Mesenchymal stem cell (in vitro differentiated cells and primary cell): Measurements from ENCODE around the gene GDPD3.

Experiments
- DNase-seq: peaks from one replicate; pipeline ENCODE4 v3.0.0-alpha.2; 2013
- H2AFZ ChIP-seq: one replicate; pipeline ENCODE4 v1.6.1; 2013; ENCODE audit warnings: low read depth, mild to moderate bottlenecking, control low read depth, inconsistent platforms, low read length, moderate library complexity
- H2AK5ac ChIP-seq: 2 replicates; pipeline ENCODE4 v1.6.1; 2013; ENCODE audit warnings: low read length, moderate library complexity, mild to moderate bottlenecking, inconsistent platforms; ENCODE audit not compliant: severe bottlenecking
- H2BK120ac ChIP-seq: one replicate; pipeline ENCODE4 v1.6.1; 2013; ENCODE audit warnings: low read depth, mild to moderate bottlenecking, inconsistent platforms, low read length, moderate library complexity
- H2BK12ac ChIP-seq, 2 experiments: one replicate each; pipeline ENCODE4 v1.6.1; 2013; ENCODE audit warnings: inconsistent platforms in 2 of 2, low read length in 2 of 2, mild to moderate bottlenecking in 2 of 2, moderate library complexity in 2 of 2, control low read depth in 1 of 2
- H2BK15ac ChIP-seq: one replicate; pipeline ENCODE4 v1.6.1; 2013; ENCODE audit warnings: mild to moderate bottlenecking, low read depth, inconsistent platforms; ENCODE audit not compliant: poor library complexity, severe bottlenecking
- H2BK5ac ChIP-seq: 2 replicates; pipeline ENCODE4 v1.6.1; 2013; ENCODE audit warnings: low read depth, mild to moderate bottlenecking, low read length, control low read depth, inconsistent platforms; ENCODE audit not compliant: poor library complexity, severe bottlenecking
- H3K14ac ChIP-seq, 2 experiments: one replicate each; pipeline ENCODE4 v1.6.1; 2013; ENCODE audit warnings: inconsistent platforms in 2 of 2, low read length in 2 of 2, control low read depth in 1 of 2, mild to moderate bottlenecking in 1 of 2, moderate library complexity in 1 of 2
- H3K18ac ChIP-seq, 2 experiments: one replicate each; pipeline ENCODE4 v1.6.1; 2013; ENCODE audit warnings: inconsistent platforms in 2 of 2, low read length in 2 of 2, control low read depth in 1 of 2, low read depth in 1 of 2, mild to moderate bottlenecking in 1 of 2
- H3K23ac ChIP-seq, 2 experiments: one replicate each; pipeline ENCODE4 v1.6.1; 2013; ENCODE audit warnings: inconsistent platforms in 2 of 2, low read length in 2 of 2, mild to moderate bottlenecking in 2 of 2, moderate library complexity in 2 of 2, control low read depth in 1 of 2
- H3K27ac ChIP-seq: 2 replicates; pipeline ENCODE4 v1.5.1; 2013; ENCODE audit warnings: mild to moderate bottlenecking, moderate library complexity, low read length, control low read depth, inconsistent platforms; ENCODE audit not compliant: poor library complexity, severe bottlenecking
- H3K27me3 ChIP-seq, 2 experiments: 2 replicates each; pipeline versions ENCODE4 v1.6.1 to v1.7.0; 2013; ENCODE audit warnings: low read length in 2 of 2, mild to moderate bottlenecking in 2 of 2, moderate library complexity in 2 of 2, control low read depth in 1 of 2, inconsistent platforms in 1 of 2; ENCODE audit not compliant: control insufficient read depth in 1 of 2, insufficient read depth in 1 of 2
- H3K36me3 ChIP-seq, 2 experiments: 2 replicates each; pipeline versions ENCODE4 v1.6.1 to v1.7.0; 2013; ENCODE audit warnings: low read length in 2 of 2, control low read depth in 1 of 2, inconsistent platforms in 1 of 2, low read depth in 1 of 2, mild to moderate bottlenecking in 1 of 2; ENCODE audit not compliant: insufficient read depth in 2 of 2, control insufficient read depth in 1 of 2
- H3K4ac ChIP-seq, 2 experiments: one replicate each; pipeline ENCODE4 v1.6.1; 2013; ENCODE audit warnings: inconsistent platforms in 2 of 2, low read length in 2 of 2, mild to moderate bottlenecking in 2 of 2, moderate library complexity in 2 of 2, control low read depth in 1 of 2, low read depth in 1 of 2
- H3K4me1 ChIP-seq: 2 replicates; pipeline ENCODE4 v1.6.1; 2013; ENCODE audit warnings: low read depth, low read length, control low read depth; ENCODE audit not compliant: control insufficient read depth, insufficient read depth
- H3K4me2 ChIP-seq: 2 replicates; pipeline ENCODE4 v1.6.1; 2013; ENCODE audit warnings: low read length, mild to moderate bottlenecking, inconsistent platforms; ENCODE audit not compliant: poor library complexity, severe bottlenecking
- H3K4me3 ChIP-seq, 2 experiments: 2 replicates each; pipeline versions ENCODE4 v1.5.1 to v1.7.0; 2013; ENCODE audit warnings: low read length in 2 of 2, mild to moderate bottlenecking in 2 of 2, control low read depth in 1 of 2, low read depth in 1 of 2; ENCODE audit not compliant: insufficient read depth in 1 of 2
- H3K79me1 ChIP-seq: replicated peaks from 2 replicates; pipeline ENCODE4 v1.6.1; 2013; ENCODE audit warnings: mild to moderate bottlenecking, control low read depth, low read length, inconsistent platforms; ENCODE audit not compliant: poor library complexity, severe bottlenecking
- H3K9ac ChIP-seq: 2 replicates; pipeline ENCODE4 v1.7.0; 2013; ENCODE audit warnings: mild to moderate bottlenecking, low read length, moderate library complexity
- H3K9me3 ChIP-seq: 2 replicates; pipeline ENCODE4 v1.7.0; 2013; ENCODE audit warnings: mild to moderate bottlenecking, low read length; ENCODE audit not compliant: control insufficient read depth
- H4K8ac ChIP-seq: one replicate; pipeline ENCODE4 v1.6.1; 2013; ENCODE audit warnings: inconsistent platforms, mild to moderate bottlenecking, low read length, moderate library complexity
- H4K91ac ChIP-seq: one replicate; pipeline ENCODE4 v1.6.1; 2013; ENCODE audit warnings: mild to moderate bottlenecking, low read length, inconsistent platforms
- WGBS: methylation state at CpG from one replicate; pipeline ENCODE4 v1.1.7; 2013; ENCODE audit warnings: mixed read lengths; 5-methylcytosine and 5-hydroxymethylcytosine counted together

GDPD3 gene

DNA sequence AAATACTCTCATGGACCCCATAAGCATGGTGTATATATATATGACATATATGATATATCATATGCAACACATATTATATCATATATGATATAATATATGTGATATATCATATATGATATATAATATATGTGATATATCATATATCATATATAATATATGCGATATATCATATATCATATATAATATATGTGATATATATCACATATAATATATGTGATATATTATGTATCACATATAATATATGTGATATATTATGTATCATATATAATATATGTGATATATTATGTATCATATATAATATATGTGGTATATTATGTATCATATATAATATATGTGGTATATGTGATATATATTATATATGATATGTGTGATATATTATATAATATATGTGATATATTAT lies 31.6 kb upstream of the GDPD3 start:
- Histone ChIP-seq H2AK5ac (no peak overlapping the region), H3K18ac (no peak overlapping the region), H2BK15ac (no peak overlapping the region), H3K9ac (no peak overlapping the region), H4K91ac (no peak overlapping the region), H3K27me3 (peaks cover 0 to 6% of the 10 kb centered on the region in 2 experiments), H3K79me1 (no peaks in the 10 kb centered on the region), H3K4ac (no peak overlapping the region), H2AFZ (no peak overlapping the region), H2BK5ac (no peak overlapping the region), H4K8ac (no peak overlapping the region), H3K4me1 (no peaks in the 10 kb centered on the region), H3K36me3 (no peaks in the 10 kb centered on the region), H3K4me3 (no peak overlapping the region), H3K27ac (no peak overlapping the region), H2BK120ac (no peak overlapping the region), H3K14ac (no peak overlapping the region), H3K23ac (no peak overlapping the region), H3K4me2 (no peak overlapping the region), H2BK12ac (no peak overlapping the region), H3K9me3 (peaks cover 10% of the 10 kb centered on the region)
- DNase-seq = no peak
- WGBS = no CpG with 5 or more reads among the region's 1 CpG

GRCh38 chr16:30144017-30144416 lies 30.7 kb upstream of the GDPD3 start:
- Histone ChIP-seq H2AK5ac (no peak overlapping the region), H4K8ac (no peak overlapping the region)

DNA sequence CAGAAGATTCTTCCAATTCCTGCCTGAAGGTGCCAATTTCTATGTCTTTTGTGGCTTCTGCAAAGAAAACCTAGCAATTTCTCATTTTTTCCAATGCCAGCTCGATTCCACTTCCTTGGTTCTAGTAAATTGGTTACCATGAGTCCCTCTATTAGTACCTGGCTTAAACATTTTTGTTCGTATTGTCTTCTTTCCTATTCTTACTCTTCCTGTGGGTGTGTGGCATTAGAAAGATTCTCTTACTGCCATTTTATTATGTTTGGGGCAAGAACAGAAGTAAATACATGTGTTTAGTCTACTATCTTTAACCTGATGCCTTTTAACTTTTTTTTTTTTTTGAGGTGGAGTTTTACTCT lies 30.0 kb upstream of the GDPD3 start:
- H3K23ac ChIP-seq = no peak overlapping the region
- no peak for DNase-seq
- peaks cover 0 to 6% of the 10 kb centered on the region in 2 experiments for H3K27me3 ChIP-seq
- H2BK5ac ChIP-seq = no peak overlapping the region
- no peak overlapping the region for H3K9ac ChIP-seq
- no peak overlapping the region for H2BK15ac ChIP-seq
- no peaks in the 10 kb centered on the region for H3K9me3 ChIP-seq
- H3K4ac ChIP-seq = no peak overlapping the region
- H3K14ac ChIP-seq = no peak overlapping the region
- 50% methylated on average over 1 of the region's 2 CpGs for WGBS
- H2BK120ac ChIP-seq = no peak overlapping the region
- H4K8ac ChIP-seq = no peak overlapping the region
- no peak overlapping the region for H3K4me3 ChIP-seq
- H4K91ac ChIP-seq = no peak overlapping the region
- no peaks in the 10 kb centered on the region for H3K36me3 ChIP-seq
- no peak overlapping the region for H2BK12ac ChIP-seq
- H2AK5ac ChIP-seq = no peak overlapping the region
- H2AFZ ChIP-seq = no peak overlapping the region
- no peak overlapping the region for H3K4me2 ChIP-seq
- H3K4me1 ChIP-seq = no peaks in the 10 kb centered on the region
- H3K18ac ChIP-seq = no peak overlapping the region
- no peak overlapping the region for H3K27ac ChIP-seq
- H3K79me1 ChIP-seq = no peaks in the 10 kb centered on the region

More at GRCh38 chr16:30144017-30144416, 30.7 kb upstream of the GDPD3 start:
- Histone ChIP-seq H3K9ac (no peak overlapping the region), H3K27ac (no peak overlapping the region), H3K23ac (no peak overlapping the region), H3K4me2 (no peak overlapping the region), H3K4me3 (no peak overlapping the region), H3K14ac (no peak overlapping the region), H3K18ac (no peak overlapping the region), H3K27me3 (peaks cover 0 to 6% of the 10 kb centered on the region in 2 experiments), H2BK12ac (no peak overlapping the region), H2BK120ac (no peak overlapping the region), H4K91ac (no peak overlapping the region), H2AFZ (no peak overlapping the region), H2BK15ac (no peak overlapping the region), H3K9me3 (peaks cover 1% of the 10 kb centered on the region), H3K79me1 (no peaks in the 10 kb centered on the region), H2BK5ac (no peak overlapping the region), H3K4ac (no peak overlapping the region), H3K36me3 (no peaks in the 10 kb centered on the region), H3K4me1 (no peaks in the 10 kb centered on the region)
- no peak for DNase-seq

- Histone ChIP-seq H3K9me3 (no peaks in the 10 kb centered on the region), H3K4ac (no peak overlapping the region), H3K4me3 (no peak overlapping the region), H3K18ac (no peak overlapping the region), H3K4me1 (no peaks in the 10 kb centered on the region), H3K27me3 (peaks cover 0 to 6% of the 10 kb centered on the region in 2 experiments), H2BK15ac (no peak overlapping the region), H3K14ac (no peak overlapping the region), H4K8ac (no peak overlapping the region), H2BK5ac (no peak overlapping the region), H3K9ac (no peak overlapping the region), H3K36me3 (no peaks in the 10 kb centered on the region), H3K4me2 (no peak overlapping the region), H4K91ac (no peak overlapping the region), H3K79me1 (no peaks in the 10 kb centered on the region), H3K23ac (no peak overlapping the region), H2BK120ac (no peak overlapping the region), H2AK5ac (no peak overlapping the region), H2AFZ (no peak overlapping the region), H3K27ac (no peak overlapping the region), H2BK12ac (no peak overlapping the region)
- no peak for DNase-seq
- 86% methylated on average over 9 of the region's 13 CpGs for WGBS
These were observed 29.5 kb upstream of the GDPD3 start for GRCh38 chr16:30142672-30143346.
